ENCODE data around the gene SLC26A8. TPM values are rescaled to one million over a fixed set of nuclear protein-coding genes. Genes with fewer than 3 reads are reported as not detected.
"Not testable (repeated sequence)": the region's sequence is repeated elsewhere in the genome, so short reads cannot be mapped to it uniquely, and the experiment has no call there.

Gene SLC26A8
- total and polyA plus RNA-seq, 2 of the 13 experiments (the other 11 are each of a cell fraction or from before 2014, with no cell fraction given): 0.46 TPM; not detected in 1

- 86% methylated on average over 10 of the region's 10 CpGs for WGBS (ENCODE audit: low lambda C conversion rate)
- H3K36me3 ChIP-seq (replicated peaks in 1 of 2; ENCODE audit: control insufficient read depth in 1 of 2, insufficient read depth in 2 of 2, low read length in 2 of 2); BruUV-seq (replicated peaks); FAIRE-seq; H3K4me2 ChIP-seq (ENCODE audit: low read depth, low read length); intact Hi-C loops (cut with micrococcal nuclease; ENCODE audit: unreplicated experiment); DNase-seq (ENCODE audit: low spot score); H3K9ac ChIP-seq (ENCODE audit: insufficient read depth, low read depth, low read length); ATAC-seq; H3K4me3 ChIP-seq (replicated peaks in 1 of 3; ENCODE audit: insufficient read depth in 1 of 3, low read depth in 2 of 3, low read length in 3 of 3); in situ Hi-C loops (cut with HindIII; ENCODE audit: extremely low pct_ligation_motif_present, low pct_unique_long_range_greater_than_20kb); H4K20me1 ChIP-seq (ENCODE audit: insufficient read depth, low read length); CTCF ChIA-PET (ENCODE audit: low intra/inter-chr PET ratio, low total read pairs); H3K9me3 ChIP-seq (ENCODE audit: low read length); H3K4me1 ChIP-seq (ENCODE audit: insufficient read depth, low read length); H3K27ac ChIP-seq (ENCODE audit: extremely low read length, insufficient read depth, low read length); H2AFZ ChIP-seq (ENCODE audit: low read length); H3K27me3 ChIP-seq (ENCODE audit: control insufficient read depth in 1 of 2, insufficient read depth in 2 of 2, low read length in 2 of 2); POLR2A ChIA-PET; H3K79me2 ChIP-seq (ENCODE audit: insufficient read depth, low read length): not testable (repeated sequence)
- TF ChIP-seq NFYB (CRISPR knock-in tag; IDR thresholded peaks at IDR 0.05): peak; percentile 55
These were observed 92.6 kb downstream of the SLC26A8 start for GRCh38 chr6:35931873-35932272.

- no peak for DNase-seq (ENCODE audit: low spot score)
- H3K36me3 ChIP-seq (replicated peaks in 1 of 2; ENCODE audit: control insufficient read depth in 1 of 2, insufficient read depth in 2 of 2, low read length in 2 of 2): no peaks in the 10 kb centered on the region
- H3K27ac ChIP-seq (ENCODE audit: extremely low read length, insufficient read depth, low read length): no peak overlapping the region
- no peak for FAIRE-seq
- no peaks in the 10 kb centered on the region for H4K20me1 ChIP-seq (ENCODE audit: insufficient read depth, low read length)
- no TSS peak for BruUV-seq (replicated peaks)
- no peak for ATAC-seq
- H3K4me1 ChIP-seq (ENCODE audit: insufficient read depth, low read length): no peaks in the 10 kb centered on the region
- no peak overlapping the region for H3K4me2 ChIP-seq (ENCODE audit: low read depth, low read length)
- no peak overlapping the region for H3K9ac ChIP-seq (ENCODE audit: insufficient read depth, low read depth, low read length)
- POLR2A ChIA-PET: no interaction called here
- CTCF ChIA-PET (ENCODE audit: low intra/inter-chr PET ratio, low total read pairs): no interaction called here
- TF ChIP-seq ZNF576 (CRISPR knock-in tag; IDR thresholded peaks at IDR 0.05): no peak
- peak; percentile 20; the same call in 1 of the 2 replicates for TF ChIP-seq IRF9 (CRISPR knock-in tag; IDR thresholded peaks at IDR 0.05; ENCODE audit: borderline replicate concordance)
- no peak for TF ChIP-seq EHMT2 (IDR thresholded peaks at IDR 0.05; ENCODE audit: borderline replicate concordance, low read depth, low read length)
- TF ChIP-seq PBX2 (CRISPR knock-in tag; IDR thresholded peaks at IDR 0.05): no peak
- TF ChIP-seq ZNF773 (CRISPR knock-in tag; IDR thresholded peaks at IDR 0.05; ENCODE audit: borderline replicate concordance): no peak
- H3K4me3 ChIP-seq (replicated peaks in 1 of 3; ENCODE audit: insufficient read depth in 1 of 3, low read depth in 2 of 3, low read length in 3 of 3): no peak overlapping the region
- no peak overlapping the region for H2AFZ ChIP-seq (ENCODE audit: low read length)
- H3K27me3 ChIP-seq (ENCODE audit: control insufficient read depth in 1 of 2, insufficient read depth in 2 of 2, low read length in 2 of 2): no peaks in the 10 kb centered on the region
- WGBS (ENCODE audit: low lambda C conversion rate): 95% methylated on average over 19 of the region's 30 CpGs
- H3K79me2 ChIP-seq (ENCODE audit: insufficient read depth, low read length): no peaks in the 10 kb centered on the region
- intact Hi-C loops (cut with micrococcal nuclease; ENCODE audit: unreplicated experiment) (no loop called here), in situ Hi-C loops (cut with HindIII; ENCODE audit: extremely low pct_ligation_motif_present, low pct_unique_long_range_greater_than_20kb) (no loop called here)
- H3K9me3 ChIP-seq (ENCODE audit: low read length): no peaks in the 10 kb centered on the region
These were observed 93.3 kb downstream of the SLC26A8 start for GRCh38 chr6:35931120-35931561.
